Measurements from ENCODE around the gene TOX3. TPM values are rescaled to one million over a fixed set of nuclear protein-coding genes. Genes with fewer than 3 reads are reported as not detected.

TOX3 gene
- total and polyA plus RNA-seq, 2 of the 13 experiments (the other 11 are each of a cell fraction or from before 2014, with no cell fraction given), result 14.5 to 98.6 TPM

DNA sequence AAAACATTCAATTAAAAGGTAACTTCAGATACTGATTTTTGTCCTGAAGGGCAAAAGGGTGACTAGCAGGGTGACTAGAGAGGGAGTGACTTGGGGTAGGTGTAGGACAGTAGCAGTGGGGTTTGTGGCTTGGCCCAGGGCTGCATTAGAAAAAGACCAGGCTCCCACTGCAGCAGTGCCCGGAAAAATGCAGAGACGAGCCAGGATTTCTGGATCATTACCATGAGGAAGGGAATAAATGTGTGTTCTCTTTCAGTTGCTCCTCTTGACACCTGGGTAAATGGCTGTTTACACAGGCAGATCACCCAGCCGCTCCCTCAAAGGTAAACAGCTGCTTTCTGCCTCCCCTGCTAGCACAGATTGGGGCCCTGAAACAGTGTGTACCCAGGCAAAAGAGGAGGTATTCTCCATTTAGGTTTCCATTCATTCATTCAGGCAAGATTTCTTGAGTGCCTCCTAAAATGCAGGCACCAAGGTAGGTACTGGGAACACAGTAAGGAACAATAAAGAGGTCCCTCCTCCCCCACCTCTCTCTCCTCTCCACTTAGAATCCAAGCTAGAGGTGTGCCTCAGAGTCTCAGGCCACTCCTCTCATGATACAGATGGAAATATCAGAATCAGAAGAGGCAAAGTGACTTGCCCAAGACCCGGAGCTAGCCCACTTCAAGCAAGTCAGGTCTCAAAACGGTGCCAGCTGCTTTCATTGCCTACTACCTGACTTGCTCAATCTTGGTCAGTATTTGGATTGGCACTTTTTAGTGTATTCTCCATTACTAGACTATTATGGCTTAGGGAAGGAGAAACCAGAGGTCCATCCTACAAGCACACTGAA lies 15.2 kb upstream of the TOX3 start (continued):
- TF ChIP-seq, protein P1, sequence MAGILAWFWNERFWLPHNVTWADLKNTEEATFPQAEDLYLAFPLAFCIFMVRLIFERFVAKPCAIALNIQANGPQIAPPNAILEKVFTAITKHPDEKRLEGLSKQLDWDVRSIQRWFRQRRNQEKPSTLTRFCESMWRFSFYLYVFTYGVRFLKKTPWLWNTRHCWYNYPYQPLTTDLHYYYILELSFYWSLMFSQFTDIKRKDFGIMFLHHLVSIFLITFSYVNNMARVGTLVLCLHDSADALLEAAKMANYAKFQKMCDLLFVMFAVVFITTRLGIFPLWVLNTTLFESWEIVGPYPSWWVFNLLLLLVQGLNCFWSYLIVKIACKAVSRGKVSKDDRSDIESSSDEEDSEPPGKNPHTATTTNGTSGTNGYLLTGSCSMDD (CRISPR knock-in tag; IDR thresholded peaks at IDR 0.05), result no peak
- TF ChIP-seq, protein P2, sequence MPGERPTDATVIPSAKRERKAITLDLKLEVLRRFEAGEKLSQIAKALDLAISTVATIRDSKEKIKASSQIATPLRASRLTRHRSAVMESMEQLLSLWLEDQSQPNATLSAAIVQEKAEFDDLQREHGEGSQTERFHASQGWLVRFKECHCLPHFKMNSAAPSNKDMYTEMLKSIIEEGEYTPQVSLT (CRISPR knock-in tag; IDR thresholded peaks at IDR 0.05; ENCODE audit: borderline replicate concordance, low read depth), result no peak
- no peak for TF ChIP-seq TAF15 (IDR thresholded peaks at IDR 0.05; ENCODE audit: low read depth, low read length, poor library complexity, severe bottlenecking)
- TF ChIP-seq RFXANK (CRISPR knock-in tag; IDR thresholded peaks at IDR 0.05), result no peak
- no peak for TF ChIP-seq EED (CRISPR knock-in tag; IDR thresholded peaks at IDR 0.05)
- TF ChIP-seq ZNF431 (CRISPR knock-in tag; IDR thresholded peaks at IDR 0.05; ENCODE audit: borderline replicate concordance, low read depth), result no peak
- TF ChIP-seq HMG20A (CRISPR knock-in tag; IDR thresholded peaks at IDR 0.05; ENCODE audit: borderline replicate concordance), result peak; percentile 71; the same call in 1 of the 2 replicates
- no peak for TF ChIP-seq HOXA5 (CRISPR knock-in tag; IDR thresholded peaks at IDR 0.05)
- no peak for TF ChIP-seq STAT5B (CRISPR knock-in tag; IDR thresholded peaks at IDR 0.05)
- TF ChIP-seq ZNF605 (CRISPR knock-in tag; IDR thresholded peaks at IDR 0.05), result 0 out of 2 replicates have a peak, but pooled peaks have one; percentile 38
- peak; percentile 58; the same call in 1 of the 2 replicates for TF ChIP-seq ZNF773 (CRISPR knock-in tag; IDR thresholded peaks at IDR 0.05; ENCODE audit: borderline replicate concordance)
- TF ChIP-seq SOX6 (IDR thresholded peaks at IDR 0.05), result no peak
- TF ChIP-seq SOX6 (CRISPR knock-in tag; IDR thresholded peaks at IDR 0.05), result peak; percentile 89
- TF ChIP-seq KLF16 (CRISPR knock-in tag; IDR thresholded peaks at IDR 0.05), result peak in 1 of 2 experiments; percentile 64; a peak in 1 of 4 replicates
- TF ChIP-seq ZNF121 (CRISPR knock-in tag; IDR thresholded peaks at IDR 0.05), result no peak
- TF ChIP-seq KAT2B (IDR thresholded peaks at IDR 0.05; ENCODE audit: borderline replicate concordance, low read depth, low read length), result no peak
- TF ChIP-seq ZNF737 (CRISPR knock-in tag; IDR thresholded peaks at IDR 0.05; ENCODE audit: borderline replicate concordance), result no peak
- 0 out of 2 replicates have a peak, but pooled peaks have one; percentile 38 for TF ChIP-seq SRY (CRISPR knock-in tag; IDR thresholded peaks at IDR 0.05)
- TF ChIP-seq, protein P3, sequence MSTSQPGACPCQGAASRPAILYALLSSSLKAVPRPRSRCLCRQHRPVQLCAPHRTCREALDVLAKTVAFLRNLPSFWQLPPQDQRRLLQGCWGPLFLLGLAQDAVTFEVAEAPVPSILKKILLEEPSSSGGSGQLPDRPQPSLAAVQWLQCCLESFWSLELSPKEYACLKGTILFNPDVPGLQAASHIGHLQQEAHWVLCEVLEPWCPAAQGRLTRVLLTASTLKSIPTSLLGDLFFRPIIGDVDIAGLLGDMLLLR (CRISPR knock-in tag; IDR thresholded peaks at IDR 0.05), result no peak
- no peak for TF ChIP-seq BRD4 (CRISPR knock-in tag; IDR thresholded peaks at IDR 0.05)
- TF ChIP-seq YY1 (IDR thresholded peaks at IDR 0.05; ENCODE audit: insufficient read depth, insufficient replicate concordance, low read depth, low read length), result no peak
- no peak for TF ChIP-seq ZNF451 (CRISPR knock-in tag; IDR thresholded peaks at IDR 0.05)
- no peak for TF ChIP-seq ARNT2 (CRISPR knock-in tag; IDR thresholded peaks at IDR 0.05; ENCODE audit: low read depth)
- no peak for TF ChIP-seq ZNF7 (CRISPR knock-in tag; IDR thresholded peaks at IDR 0.05)
- TF ChIP-seq, protein P4, sequence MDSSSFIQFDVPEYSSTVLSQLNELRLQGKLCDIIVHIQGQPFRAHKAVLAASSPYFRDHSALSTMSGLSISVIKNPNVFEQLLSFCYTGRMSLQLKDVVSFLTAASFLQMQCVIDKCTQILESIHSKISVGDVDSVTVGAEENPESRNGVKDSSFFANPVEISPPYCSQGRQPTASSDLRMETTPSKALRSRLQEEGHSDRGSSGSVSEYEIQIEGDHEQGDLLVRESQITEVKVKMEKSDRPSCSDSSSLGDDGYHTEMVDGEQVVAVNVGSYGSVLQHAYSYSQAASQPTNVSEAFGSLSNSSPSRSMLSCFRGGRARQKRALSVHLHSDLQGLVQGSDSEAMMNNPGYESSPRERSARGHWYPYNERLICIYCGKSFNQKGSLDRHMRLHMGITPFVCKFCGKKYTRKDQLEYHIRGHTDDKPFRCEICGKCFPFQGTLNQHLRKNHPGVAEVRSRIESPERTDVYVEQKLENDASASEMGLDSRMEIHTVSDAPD (CRISPR knock-in tag; IDR thresholded peaks at IDR 0.05), result 0 out of 2 replicates have a peak, but pooled peaks have one; percentile 24
- no peak for TF ChIP-seq ZNF496 (CRISPR knock-in tag; IDR thresholded peaks at IDR 0.05; ENCODE audit: insufficient replicate concordance)
- TF ChIP-seq CHD4 (IDR thresholded peaks at IDR 0.05; ENCODE audit: borderline replicate concordance, low read length), result no peak
- TF ChIP-seq POLR2A (IDR thresholded peaks at IDR 0.05; ENCODE audit: insufficient read depth in 1 of 2, low read depth in 2 of 2, low read length in 2 of 2), result no peak
- TF ChIP-seq GTF2F1 (IDR thresholded peaks at IDR 0.05; ENCODE audit: low read length), result no peak
